H9 (cell line): ENCODE results near the gene AMIGO1. TPM values are rescaled to one million over a fixed set of nuclear protein-coding genes. Genes with fewer than 3 reads are reported as not detected.

ENCODE experiments used
- DNase-seq: peaks from one replicate; pipeline ENCODE4 v3.0.0-alpha.2; 2017
- H2AFZ ChIP-seq: one replicate; pipeline ENCODE4 v1.6.1; 2013; ENCODE audit warnings: mild to moderate bottlenecking, low read length, control low read depth, moderate library complexity
- H2AK5ac ChIP-seq: 2 replicates; pipeline ENCODE4 v1.6.1; 2013; ENCODE audit warnings: low read length, control low read depth, mixed read lengths; ENCODE audit not compliant: insufficient read length
- H2BK120ac ChIP-seq: one replicate; pipeline ENCODE4 v1.6.1; 2013; ENCODE audit warnings: low read depth, mild to moderate bottlenecking, low read length, control low read depth, inconsistent platforms; ENCODE audit not compliant: poor library complexity, severe bottlenecking
- H2BK12ac ChIP-seq: 2 replicates; pipeline ENCODE4 v1.6.1; 2013; ENCODE audit warnings: low read length, control low read depth, mixed read lengths, low read depth; ENCODE audit not compliant: insufficient read length
- H2BK15ac ChIP-seq: 2 replicates; pipeline ENCODE4 v1.6.1; 2013; ENCODE audit warnings: low read depth, low read length, control low read depth
- H2BK20ac ChIP-seq: one replicate; pipeline ENCODE4 v1.6.1; 2013; ENCODE audit warnings: low read depth, mild to moderate bottlenecking, low read length, control low read depth, inconsistent platforms; ENCODE audit not compliant: poor library complexity, severe bottlenecking
- H2BK5ac ChIP-seq: 2 replicates; pipeline ENCODE4 v1.6.1; 2013; ENCODE audit warnings: low read length, control low read depth, mixed read lengths; ENCODE audit not compliant: insufficient read length
- H3K14ac ChIP-seq: 2 replicates; pipeline ENCODE4 v1.6.1; 2013; ENCODE audit warnings: low read length, control low read depth; ENCODE audit not compliant: insufficient read depth
- H3K18ac ChIP-seq: 2 replicates; pipeline ENCODE4 v1.6.1; 2013; ENCODE audit warnings: low read depth, mild to moderate bottlenecking, mixed read lengths, low read length, control low read depth; ENCODE audit not compliant: insufficient read length
- H3K23ac ChIP-seq: 2 replicates; pipeline ENCODE4 v1.6.1; 2013; ENCODE audit warnings: low read length, control low read depth, mixed read lengths, low read depth; ENCODE audit not compliant: insufficient read length
- H3K23me2 ChIP-seq: 2 replicates; pipeline ENCODE4 v1.6.1; 2013; ENCODE audit warnings: low read depth, mild to moderate bottlenecking, mixed read lengths, low read length, control low read depth; ENCODE audit not compliant: insufficient read length, poor library complexity, severe bottlenecking
- H3K27ac ChIP-seq: 2 replicates; pipeline ENCODE4 v1.5.1; 2013; ENCODE audit warnings: low read length, control low read depth, mixed read lengths, low read depth; ENCODE audit not compliant: insufficient read length
- H3K27me3 ChIP-seq: 2 replicates; pipeline ENCODE4 v1.6.1; 2013; ENCODE audit warnings: low read length, control low read depth, inconsistent platforms; ENCODE audit not compliant: insufficient read depth
- H3K4ac ChIP-seq: 2 replicates; pipeline ENCODE4 v1.6.1; 2013; ENCODE audit warnings: low read depth, mild to moderate bottlenecking, control low read depth, inconsistent platforms, low read length, moderate library complexity
- H3K4me1 ChIP-seq: 2 replicates; pipeline ENCODE4 v1.6.1; 2013; ENCODE audit warnings: low read length, control low read depth, inconsistent platforms; ENCODE audit not compliant: insufficient read depth
- H3K4me2 ChIP-seq: 2 replicates; pipeline ENCODE4 v1.6.1; 2013; ENCODE audit warnings: low read length, control low read depth, mixed read lengths; ENCODE audit not compliant: insufficient read length, insufficient read depth
- H3K56ac ChIP-seq: 2 replicates; pipeline ENCODE4 v1.6.1; 2013; ENCODE audit warnings: low read depth, mild to moderate bottlenecking, mixed read lengths, low read length, control low read depth; ENCODE audit not compliant: insufficient read length
- H3K79me1 ChIP-seq: 2 replicates; pipeline ENCODE4 v1.6.1; 2013; ENCODE audit warnings: low read depth, mild to moderate bottlenecking, moderate library complexity, low read length, control low read depth, inconsistent platforms; ENCODE audit not compliant: insufficient read depth, poor library complexity, severe bottlenecking
- H3K79me2 ChIP-seq: 2 replicates; pipeline ENCODE4 v1.6.1; 2013; ENCODE audit warnings: low read length, control low read depth, inconsistent platforms; ENCODE audit not compliant: insufficient read depth
- H3K9ac ChIP-seq: 2 replicates; pipeline ENCODE4 v1.6.1; 2013; ENCODE audit warnings: low read length, control low read depth, mixed read lengths; ENCODE audit not compliant: insufficient read length; ENCODE audit errors: extremely low read depth
- H3K9me3 ChIP-seq: one replicate; pipeline ENCODE4 v1.6.1; 2013; ENCODE audit warnings: low read depth, low read length, inconsistent platforms; ENCODE audit not compliant: control insufficient read depth
- H3T11ph ChIP-seq: one replicate; pipeline ENCODE4 v1.6.1; 2013; ENCODE audit warnings: mild to moderate bottlenecking, low read length, control low read depth, inconsistent platforms
- H4K20me1 ChIP-seq: one replicate; pipeline ENCODE4 v1.6.1; 2013; ENCODE audit not compliant: control insufficient read depth, insufficient read length, insufficient read depth
- H4K5ac ChIP-seq: 2 replicates; pipeline ENCODE4 v1.6.1; 2013; ENCODE audit warnings: low read depth, mild to moderate bottlenecking, mixed read lengths, low read length, control low read depth; ENCODE audit not compliant: insufficient read length
- H4K8ac ChIP-seq: replicated peaks from 2 replicates; pipeline ENCODE4 v1.6.1; 2013; ENCODE audit warnings: low read length, control low read depth, mixed read lengths, low read depth; ENCODE audit not compliant: insufficient read length
- H4K91ac ChIP-seq: 2 replicates; pipeline ENCODE4 v1.6.1; 2013; ENCODE audit warnings: low read depth, mild to moderate bottlenecking, moderate library complexity, mixed read lengths, low read length, control low read depth; ENCODE audit not compliant: insufficient read length
- H3K27ac Mint-ChIP-seq, 3 experiments: 2 replicates in 2 of 3; 3 replicates in 1 of 3; pipeline ENCODE4 v1.8.0; 2020 to 2021; ENCODE audit warnings: mixed read lengths in 3 of 3, mild to moderate bottlenecking in 1 of 3, moderate library complexity in 1 of 3
- H3K27me3 Mint-ChIP-seq: 2 replicates; pipeline ENCODE4 v1.8.0; 2021; ENCODE audit warnings: low read depth, mild to moderate bottlenecking, moderate library complexity, mixed read lengths
- H3K36me3 Mint-ChIP-seq, 3 experiments: 2 replicates in 2 of 3; 3 replicates in 1 of 3; pipeline ENCODE4 v1.8.0; 2020 to 2021; ENCODE audit warnings: low read depth in 3 of 3, mixed read lengths in 3 of 3; ENCODE audit not compliant: insufficient read depth in 1 of 3
- H3K4me1 Mint-ChIP-seq, 2 experiments: 2 replicates each; pipeline ENCODE4 v1.8.0; 2020; ENCODE audit warnings: mixed read lengths in 2 of 2
- H3K4me3 Mint-ChIP-seq, 2 experiments: 2 replicates in 1 of 2; 3 replicates in 1 of 2; pipeline ENCODE4 v1.8.0; 2020 to 2021; ENCODE audit warnings: mild to moderate bottlenecking in 2 of 2, mixed read lengths in 2 of 2, moderate library complexity in 1 of 2
- H3K9me3 Mint-ChIP-seq, 2 experiments: 2 replicates in 1 of 2; 3 replicates in 1 of 2; pipeline ENCODE4 v1.8.0; 2020; ENCODE audit warnings: mild to moderate bottlenecking in 2 of 2, mixed read lengths in 2 of 2, moderate library complexity in 1 of 2
- WGBS: extraction: QIAGEN DNeasy Blood & Tissue Kit; methylation state at CpG from one replicate; pipeline ENCODE4 v1.1.7; 2013; ENCODE audit warnings: missing lambda C conversion rate, low lambda C conversion rate, mixed read lengths; ENCODE audit not compliant: insufficient read length; ENCODE audit errors: extremely low coverage; 5-methylcytosine and 5-hydroxymethylcytosine counted together
- total RNA-seq: library from RNA; stranded (reverse); gene quantifications from 2 replicates; pipeline ENCODE4 v1.2.1, GENCODE V29; 2021
- TF ChIP-seq, protein P1 (sequence below): fragments of 200-600 bp; sonication (generic); conservative IDR thresholded peaks from 3 replicates; pipeline ENCODE4 v1.8.0; 2021; ENCODE audit warnings: antibody characterized with exemption, mild to moderate bottlenecking

AMIGO1 gene
- total RNA-seq, 1 experiment from 2014 or later = 4.1 TPM

DNA sequence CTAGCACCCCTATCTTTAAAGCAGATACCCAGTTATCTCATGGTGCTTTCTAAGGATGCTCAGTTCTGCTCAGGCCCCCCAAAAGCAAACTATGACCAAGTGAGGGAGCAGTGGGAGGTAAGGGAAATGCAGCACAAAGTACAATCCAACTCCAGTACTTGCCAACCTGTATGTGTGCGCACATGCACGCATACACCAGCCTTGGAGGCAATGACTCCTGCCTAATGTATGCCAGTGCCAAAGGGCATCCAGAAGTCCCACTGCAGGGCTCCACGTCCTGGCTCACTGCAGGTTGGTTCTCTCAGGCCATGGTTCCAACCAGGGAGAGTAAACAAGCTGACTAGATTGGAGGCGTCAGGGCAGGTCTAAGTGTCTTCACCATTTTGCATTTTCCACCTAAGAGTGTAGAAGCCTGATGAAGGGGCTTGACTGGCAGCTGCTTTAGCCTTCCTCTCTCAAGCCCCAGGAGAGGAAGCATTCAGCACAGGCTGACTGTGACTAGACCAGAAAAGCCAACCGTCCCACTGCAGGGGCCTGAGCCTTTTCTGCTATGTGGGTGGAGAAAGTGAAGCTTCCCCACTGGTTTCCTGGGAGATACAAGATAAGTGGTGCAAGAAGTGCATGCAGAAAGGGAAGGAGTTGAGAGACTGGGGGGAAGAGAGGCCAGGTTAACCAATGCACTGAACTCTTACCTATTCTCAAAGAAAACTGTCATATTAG is 7.7 kb downstream of the AMIGO1 start:
- Histone ChIP-seq H3K23ac (no peak overlapping the region), H3K9me3 (no peaks in the 10 kb centered on the region), H2BK15ac (no peak overlapping the region), H3K9ac (no peak overlapping the region), H3K14ac (no peak overlapping the region), H3K18ac (no peak overlapping the region), H3K4me1 (peaks cover 2% of the 10 kb centered on the region; the same call in 1 of the 2 replicates), H2BK5ac (no peak overlapping the region), H3T11ph (no peak overlapping the region), H3K23me2 (no peaks in the 10 kb centered on the region), H3K79me2 (no peaks in the 10 kb centered on the region), H2AFZ (no peak overlapping the region), H2BK120ac (no peak overlapping the region), H4K5ac (no peak overlapping the region), H3K27me3 (no peaks in the 10 kb centered on the region), H4K91ac (no peak overlapping the region), H3K27ac (no peak overlapping the region), H3K4ac (no peak overlapping the region), H3K79me1 (no peaks in the 10 kb centered on the region), H2AK5ac (no peak overlapping the region), H3K56ac (no peak overlapping the region), H4K8ac (no peak overlapping the region), H2BK12ac (no peak overlapping the region), H3K4me2 (no peak overlapping the region), H2BK20ac (no peak overlapping the region), H4K20me1 (no peaks in the 10 kb centered on the region)
- TF ChIP-seq, protein P1, sequence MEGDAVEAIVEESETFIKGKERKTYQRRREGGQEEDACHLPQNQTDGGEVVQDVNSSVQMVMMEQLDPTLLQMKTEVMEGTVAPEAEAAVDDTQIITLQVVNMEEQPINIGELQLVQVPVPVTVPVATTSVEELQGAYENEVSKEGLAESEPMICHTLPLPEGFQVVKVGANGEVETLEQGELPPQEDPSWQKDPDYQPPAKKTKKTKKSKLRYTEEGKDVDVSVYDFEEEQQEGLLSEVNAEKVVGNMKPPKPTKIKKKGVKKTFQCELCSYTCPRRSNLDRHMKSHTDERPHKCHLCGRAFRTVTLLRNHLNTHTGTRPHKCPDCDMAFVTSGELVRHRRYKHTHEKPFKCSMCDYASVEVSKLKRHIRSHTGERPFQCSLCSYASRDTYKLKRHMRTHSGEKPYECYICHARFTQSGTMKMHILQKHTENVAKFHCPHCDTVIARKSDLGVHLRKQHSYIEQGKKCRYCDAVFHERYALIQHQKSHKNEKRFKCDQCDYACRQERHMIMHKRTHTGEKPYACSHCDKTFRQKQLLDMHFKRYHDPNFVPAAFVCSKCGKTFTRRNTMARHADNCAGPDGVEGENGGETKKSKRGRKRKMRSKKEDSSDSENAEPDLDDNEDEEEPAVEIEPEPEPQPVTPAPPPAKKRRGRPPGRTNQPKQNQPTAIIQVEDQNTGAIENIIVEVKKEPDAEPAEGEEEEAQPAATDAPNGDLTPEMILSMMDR = no peak
- Mint-ChIP-seq H3K9me3 (no peaks in the 10 kb centered on the region), H3K36me3 (peaks cover 0 to 5% (median 2%) of the 10 kb centered on the region in 3 experiments; a peak in 4 of 7 replicates), H3K27me3 (peaks cover 2% of the 10 kb centered on the region), H3K27ac (no peak overlapping the region), H3K4me3 (no peak overlapping the region), H3K4me1 (peaks cover 17 to 20% of the 10 kb centered on the region in 2 experiments)
- DNase-seq = no peak
- WGBS = no CpG with 5 or more reads among the region's 5 CpGs
